ENCODE results near the gene PHACTR1. TPM values are rescaled to one million over a fixed set of nuclear protein-coding genes. Genes with fewer than 3 reads are reported as not detected.

PHACTR1 gene
- total RNA-seq, 6 experiments from 2014 or later, result 0.20 to 3.5 (median 0.93) TPM

- Histone ChIP-seq H3K36me3 (no peaks in the 10 kb centered on the region), H3K4me1 (no peaks in the 10 kb centered on the region), H3K9me3 (no peaks in the 10 kb centered on the region), H3K27me3 (no peaks in the 10 kb centered on the region), H3K27ac (no peak overlapping the region), H3K4me3 (no peak overlapping the region)
- TF ChIP-seq CTCF (IDR thresholded peaks at IDR 0.05) (no peak), POLR2A (IDR thresholded peaks at IDR 0.05) (no peak)
- intact Hi-C loops (cut with DNase I), result no loop called here
- 56% methylated on average over 6 of the region's 6 CpGs for WGBS (ENCODE audit: insufficient coverage, low coverage, low lambda C conversion rate, missing lambda C conversion rate)
- DNase-seq (no peak), ATAC-seq (no peak)
Observed at GRCh38 chr6:12733876-12734275, 17.3 kb downstream of the PHACTR1 start.

GRCh38 chr6:12735786-12736185 is 19.2 kb downstream of the PHACTR1 start:
- H3K27me3 ChIP-seq, result no peaks in the 10 kb centered on the region
- H3K9me3 ChIP-seq, result no peaks in the 10 kb centered on the region
- H3K4me1 ChIP-seq, result no peaks in the 10 kb centered on the region
- H3K4me3 ChIP-seq, result no peak overlapping the region
- intact Hi-C loops (cut with DNase I), result no loop called here
- no peak overlapping the region for H3K27ac ChIP-seq
- ATAC-seq (no peak), DNase-seq (no peak)
- no peak for TF ChIP-seq POLR2A (IDR thresholded peaks at IDR 0.05)
- TF ChIP-seq CTCF (IDR thresholded peaks at IDR 0.05), result no peak
- no peaks in the 10 kb centered on the region for H3K36me3 ChIP-seq
- WGBS (ENCODE audit: insufficient coverage, low coverage, low lambda C conversion rate, missing lambda C conversion rate), result 24% methylated on average over 1 of the region's 1 CpG

- Histone ChIP-seq H3K36me3 (no peaks in the 10 kb centered on the region), H3K4me1 (no peaks in the 10 kb centered on the region), H3K27ac (no peak overlapping the region), H3K27me3 (no peaks in the 10 kb centered on the region), H3K4me3 (no peak overlapping the region), H3K9me3 (no peaks in the 10 kb centered on the region)
- ATAC-seq (no peak), DNase-seq (no peak)
- WGBS (ENCODE audit: insufficient coverage, low coverage, low lambda C conversion rate, missing lambda C conversion rate), result 6% methylated on average over 2 of the region's 2 CpGs
- intact Hi-C loops (cut with DNase I), result no loop called here
- TF ChIP-seq CTCF (IDR thresholded peaks at IDR 0.05) (no peak), POLR2A (IDR thresholded peaks at IDR 0.05) (no peak)
Observed at GRCh38 chr6:12748411-12748810, 31.8 kb downstream of the PHACTR1 start.

- intact Hi-C loops (cut with DNase I), result no loop called here
- Histone ChIP-seq H3K9me3 (no peaks in the 10 kb centered on the region), H3K36me3 (no peaks in the 10 kb centered on the region), H3K4me1 (no peaks in the 10 kb centered on the region), H3K4me3 (no peak overlapping the region), H3K27me3 (no peaks in the 10 kb centered on the region), H3K27ac (no peak overlapping the region)
- ATAC-seq, result peak in 3 of 4 donors; percentile 18 to 40 (median 30)
- peak in 2 of 3 donors; percentile 14 to 52 for DNase-seq
- no peak for TF ChIP-seq CTCF (IDR thresholded peaks at IDR 0.05)
- TF ChIP-seq POLR2A (IDR thresholded peaks at IDR 0.05), result no peak
- 3% methylated on average over 15 of the region's 23 CpGs for WGBS (ENCODE audit: insufficient coverage, low coverage, low lambda C conversion rate, missing lambda C conversion rate)
Observed at GRCh38 chr6:12748815-12749521, 32.4 kb downstream of the PHACTR1 start.
